ENCODE results near the gene VSTM4.

VSTM4 gene

DNA sequence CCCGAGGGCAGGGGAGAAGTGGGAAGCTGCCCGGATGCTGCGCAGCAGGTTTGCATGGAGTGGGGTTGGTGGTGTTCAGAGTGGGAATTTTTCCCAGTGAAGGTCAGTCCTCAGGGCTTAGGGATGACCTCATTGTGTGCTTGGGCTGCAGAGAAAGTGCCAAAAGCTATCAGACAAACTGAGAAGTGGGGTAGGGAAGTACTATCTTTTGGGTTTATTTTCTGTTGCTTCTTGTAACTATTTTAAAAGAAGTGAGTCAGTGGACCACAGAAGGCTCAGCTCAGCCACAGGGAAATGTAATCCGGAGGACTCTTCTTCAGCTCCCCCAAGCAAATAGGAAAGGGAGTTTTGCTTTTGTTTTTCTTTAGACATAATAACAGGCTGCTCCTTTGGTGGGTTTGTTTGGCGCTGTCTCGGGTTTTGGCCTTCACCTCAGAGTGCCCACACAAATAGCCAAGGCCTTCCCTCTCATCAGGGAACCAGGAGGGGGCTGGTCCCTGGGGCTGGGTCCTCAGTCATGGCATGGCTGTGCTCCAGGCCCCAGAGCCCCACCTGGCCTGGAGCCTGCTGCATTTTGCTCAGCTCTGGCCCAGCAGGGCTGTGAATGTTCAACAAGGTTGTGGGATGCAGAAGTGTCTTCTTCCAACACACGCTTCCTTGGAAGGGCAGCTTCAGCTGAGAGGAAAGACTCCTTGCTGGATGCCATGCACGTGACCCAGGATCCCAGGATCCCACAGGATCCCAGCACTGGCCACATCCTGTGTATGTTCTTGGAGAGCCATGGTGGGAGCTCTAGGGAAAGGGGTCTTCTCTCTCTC is 23.9 kb upstream of the VSTM4 start:
- no peak overlapping the region for H3K4me3 ChIP-seq (ENCODE audit: low read length)
- DNase-seq (ENCODE audit: low read depth), result no peak
- TF ChIP-seq, protein P1, sequence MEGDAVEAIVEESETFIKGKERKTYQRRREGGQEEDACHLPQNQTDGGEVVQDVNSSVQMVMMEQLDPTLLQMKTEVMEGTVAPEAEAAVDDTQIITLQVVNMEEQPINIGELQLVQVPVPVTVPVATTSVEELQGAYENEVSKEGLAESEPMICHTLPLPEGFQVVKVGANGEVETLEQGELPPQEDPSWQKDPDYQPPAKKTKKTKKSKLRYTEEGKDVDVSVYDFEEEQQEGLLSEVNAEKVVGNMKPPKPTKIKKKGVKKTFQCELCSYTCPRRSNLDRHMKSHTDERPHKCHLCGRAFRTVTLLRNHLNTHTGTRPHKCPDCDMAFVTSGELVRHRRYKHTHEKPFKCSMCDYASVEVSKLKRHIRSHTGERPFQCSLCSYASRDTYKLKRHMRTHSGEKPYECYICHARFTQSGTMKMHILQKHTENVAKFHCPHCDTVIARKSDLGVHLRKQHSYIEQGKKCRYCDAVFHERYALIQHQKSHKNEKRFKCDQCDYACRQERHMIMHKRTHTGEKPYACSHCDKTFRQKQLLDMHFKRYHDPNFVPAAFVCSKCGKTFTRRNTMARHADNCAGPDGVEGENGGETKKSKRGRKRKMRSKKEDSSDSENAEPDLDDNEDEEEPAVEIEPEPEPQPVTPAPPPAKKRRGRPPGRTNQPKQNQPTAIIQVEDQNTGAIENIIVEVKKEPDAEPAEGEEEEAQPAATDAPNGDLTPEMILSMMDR (IDR thresholded peaks at IDR 0.05; ENCODE audit: insufficient read depth, low read depth, low read length, missing control alignments), result no peak

DNA sequence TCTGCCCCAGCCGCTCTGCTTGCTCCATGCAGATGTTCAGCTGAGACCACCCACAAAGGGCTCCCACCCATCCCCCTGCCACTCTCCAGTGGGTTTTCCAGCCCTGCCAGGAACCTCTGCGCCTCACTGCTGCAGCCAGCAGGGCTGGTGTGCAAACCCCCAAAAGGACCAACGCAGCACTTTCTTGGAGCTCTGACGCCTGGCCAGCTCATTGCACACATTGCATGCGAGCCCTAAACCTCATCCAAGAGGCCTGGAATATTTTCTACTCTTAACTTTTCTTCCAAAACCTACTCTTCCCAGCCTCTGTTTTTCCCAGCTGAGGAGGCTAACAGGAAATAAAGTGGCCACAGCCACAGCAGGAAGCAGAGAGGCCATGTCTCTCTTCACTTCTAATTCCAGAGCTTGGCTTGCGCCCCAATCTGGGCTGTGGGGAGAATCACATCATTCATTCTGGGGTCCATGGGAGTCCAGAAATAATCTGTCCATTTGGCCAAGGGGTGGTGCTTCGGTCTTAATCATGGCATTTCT is 23.1 kb upstream of the VSTM4 start:
- no peak overlapping the region for H3K4me3 ChIP-seq (ENCODE audit: low read length)
- TF ChIP-seq, protein P1 (IDR thresholded peaks at IDR 0.05; ENCODE audit: insufficient read depth, low read depth, low read length, missing control alignments), result no peak
- no peak for DNase-seq (ENCODE audit: low read depth)

DNA sequence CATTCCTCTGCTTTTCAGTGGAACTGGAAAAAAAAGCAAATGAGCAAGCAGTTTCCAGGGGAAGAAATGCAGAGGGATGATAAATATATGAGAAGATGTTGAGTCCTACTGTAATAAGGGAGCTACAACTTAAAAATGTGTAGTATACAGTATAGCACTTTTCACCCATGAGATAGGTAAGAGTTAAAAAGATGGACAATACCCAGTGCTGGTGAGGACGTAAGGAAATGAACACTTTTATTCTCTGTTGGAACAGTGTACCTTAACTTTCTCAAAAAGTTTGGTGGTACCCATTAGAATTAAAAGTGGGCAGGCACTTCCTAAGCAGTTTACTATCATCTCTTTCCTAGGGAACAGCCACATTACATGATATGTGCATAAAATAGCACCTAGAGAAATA is 21.2 kb upstream of the VSTM4 start:
- DNase-seq (ENCODE audit: low read depth), result no peak
- no peak overlapping the region for H3K4me3 ChIP-seq (ENCODE audit: low read length)
- TF ChIP-seq, protein P1 (IDR thresholded peaks at IDR 0.05; ENCODE audit: insufficient read depth, low read depth, low read length, missing control alignments), result no peak

DNA sequence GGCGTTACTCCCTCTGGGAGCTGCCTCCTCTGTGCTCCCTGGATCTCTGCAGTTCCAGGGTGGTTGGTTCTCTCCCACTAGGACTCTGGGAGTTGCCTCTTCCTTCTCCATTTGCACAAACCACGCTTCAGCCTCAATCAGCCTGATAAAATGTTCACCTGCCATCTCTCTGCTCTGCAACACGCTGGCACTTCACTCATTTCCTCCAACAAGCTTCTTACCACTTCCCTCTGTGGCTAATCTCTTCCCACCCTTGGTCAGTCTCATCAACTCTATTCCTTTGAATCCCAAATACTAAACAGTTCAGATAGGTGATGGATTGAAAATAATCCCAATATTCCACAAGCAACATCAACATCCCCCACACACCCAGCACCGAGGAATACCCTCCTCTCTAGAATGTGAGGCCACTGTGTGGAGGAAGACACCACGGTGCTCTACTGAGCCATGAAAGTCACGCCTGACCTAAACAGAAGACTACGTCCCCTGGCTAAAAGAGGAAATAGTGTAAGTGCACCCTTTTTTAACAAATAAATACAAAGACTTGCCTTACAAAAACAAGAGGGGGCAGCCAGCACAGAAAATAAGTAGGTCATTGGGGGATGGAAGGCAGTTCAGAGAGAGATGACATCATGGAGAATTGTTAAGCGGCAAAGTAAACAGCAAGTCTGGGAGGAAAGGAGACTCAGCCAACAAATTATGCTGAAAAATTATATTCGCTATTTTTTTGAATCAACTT is 20.4 kb upstream of the VSTM4 start:
- no peak overlapping the region for H3K4me3 ChIP-seq (ENCODE audit: low read length)
- DNase-seq (ENCODE audit: low read depth), result no peak

DNA sequence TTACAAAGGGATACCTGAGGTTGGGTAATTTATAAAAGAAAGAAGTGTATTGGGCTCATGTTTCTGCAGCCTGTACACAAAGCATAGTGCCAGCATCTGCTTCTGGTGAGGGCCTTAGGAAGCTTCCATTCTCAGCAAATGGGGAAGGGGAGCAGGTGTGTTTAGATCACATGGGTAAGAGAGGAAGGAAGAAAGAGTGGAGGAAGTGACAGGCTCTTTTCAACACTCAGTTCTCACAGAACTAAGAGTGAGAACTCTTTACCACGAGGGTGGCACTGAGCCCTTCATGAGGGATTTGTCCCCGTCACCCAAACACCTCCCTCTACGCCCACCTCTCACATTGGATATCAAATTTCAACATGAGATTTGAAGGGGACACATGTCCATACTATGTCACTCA is 19.0 kb upstream of the VSTM4 start:
- no peak for DNase-seq (ENCODE audit: low read depth)
- TF ChIP-seq, protein P1 (IDR thresholded peaks at IDR 0.05; ENCODE audit: insufficient read depth, low read depth, low read length, missing control alignments), result no peak

More for the DNA sequence above, 20.4 kb upstream of the VSTM4 start:
- TF ChIP-seq, protein P1 (IDR thresholded peaks at IDR 0.05; ENCODE audit: insufficient read depth, low read depth, low read length, missing control alignments), result no peak

DNA sequence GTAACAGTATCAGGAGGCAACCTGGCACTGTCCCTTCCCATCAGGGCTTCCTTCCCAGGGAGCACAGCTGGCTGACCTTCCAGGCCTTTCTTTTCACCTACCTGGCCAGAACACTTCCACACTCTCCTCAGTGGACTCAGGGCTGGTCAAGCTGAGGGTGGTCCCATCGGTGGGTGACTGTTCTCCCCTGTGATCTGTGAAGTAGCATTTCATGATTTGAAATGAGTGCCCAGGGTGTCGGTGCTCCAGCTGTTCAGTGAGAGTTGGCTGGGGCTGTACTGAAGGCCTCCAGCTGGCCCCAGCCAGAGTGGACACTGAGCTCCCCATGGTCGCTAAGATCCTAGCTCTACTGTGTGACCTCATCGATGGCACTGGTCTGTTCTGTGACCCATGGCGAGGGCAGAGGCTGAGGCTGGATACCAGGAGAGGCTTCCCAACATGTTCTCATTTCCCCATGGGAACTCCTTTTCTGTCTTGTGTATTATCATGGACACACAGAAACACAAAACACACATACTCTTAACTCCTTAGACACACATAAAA is 18.5 kb upstream of the VSTM4 start, which contains the start of gene FAM170B:
Gene FAM170B, minus strand, starts transcription at position 316 of the 543 bp plus-strand sequence. Its CDS starts 103 bp downstream, at position 213.
- TF ChIP-seq, protein P1 (IDR thresholded peaks at IDR 0.05; ENCODE audit: insufficient read depth, low read depth, low read length, missing control alignments), result no peak
- H3K4me3 ChIP-seq (ENCODE audit: low read length), result no peak within 1 kb of the TSS
- no peak for DNase-seq (ENCODE audit: low read depth)

More for the DNA sequence above, 19.0 kb upstream of the VSTM4 start:
- H3K4me3 ChIP-seq (ENCODE audit: low read length), result no peak overlapping the region
